ENCODE data around the gene ARRB1. TPM values are rescaled to one million over a fixed set of nuclear protein-coding genes. Genes with fewer than 3 reads are reported as not detected.

The ARRB1 gene
- total and polyA plus RNA-seq, 9 of the 15 experiments (the other 6 are each of a cell fraction or from before 2014, with no cell fraction given), result 6.6 to 45.4 (median 28.5) TPM

- H3K4me3 ChIP-seq, result no peak overlapping the region
- 89% methylated on average over 10 of the region's 17 CpGs for WGBS (ENCODE audit: insufficient coverage, low coverage, missing lambda C conversion rate)
- no TSS peak for BruUV-seq (replicated peaks)
- peaks cover 5% of the 10 kb centered on the region; the same call in 1 of the 2 replicates for H4K20me1 ChIP-seq (replicated peaks; ENCODE audit: control insufficient read depth, insufficient read depth, low read length)
- peaks cover 0 to 15% of the 10 kb centered on the region in 2 experiments; a peak in 3 of 5 replicates for H3K4me1 ChIP-seq (replicated peaks in 1 of 2; ENCODE audit: control insufficient read depth in 2 of 2, insufficient read depth in 2 of 2, low read length in 2 of 2)
- CTCF ChIA-PET (ENCODE audit: low intra/inter-chr PET ratio), result no interaction called here
- H3K36me3 ChIP-seq (ENCODE audit: control insufficient read depth, insufficient read depth, low read length), result peaks cover 46% of the 10 kb centered on the region; the same call in 1 of the 3 replicates
- H3K9me3 ChIP-seq (replicated peaks; ENCODE audit: control insufficient read depth, insufficient read depth, low read depth, low read length), result no peaks in the 10 kb centered on the region
- FAIRE-seq (no peak), ATAC-seq (no peak), DNase-seq (ENCODE audit: extremely low read depth in 1 of 4, low spot score in 3 of 4) (no peak)
- H3K9me1 ChIP-seq (ENCODE audit: control insufficient read depth, insufficient read depth, low read length), result peaks cover 7% of the 10 kb centered on the region
- TF ChIP-seq E2F3 (CRISPR knock-in tag; IDR thresholded peaks at IDR 0.05), result no peak
- no peak for TF ChIP-seq ZNF57 (CRISPR knock-in tag; IDR thresholded peaks at IDR 0.05)
- no peak for TF ChIP-seq ZC3H11A (IDR thresholded peaks at IDR 0.05; ENCODE audit: low read depth, low read length)
- TF ChIP-seq SNIP1 (IDR thresholded peaks at IDR 0.05; ENCODE audit: low read depth), result no peak
- no peak for TF ChIP-seq DACH1 (IDR thresholded peaks at IDR 0.05; ENCODE audit: partially characterized antibody)
- no peak for TF ChIP-seq CREB3 (tag; conservative IDR thresholded peaks at IDR 0.05; ENCODE audit: low read depth)
- TF ChIP-seq ZNF124 (CRISPR knock-in tag; IDR thresholded peaks at IDR 0.05), result no peak
- no peak for TF ChIP-seq ZNF324 (CRISPR knock-in tag; IDR thresholded peaks at IDR 0.05)
- TF ChIP-seq TAF1 (IDR thresholded peaks at IDR 0.05; ENCODE audit: control insufficient read depth, extremely low read depth, insufficient read depth, low read length, severe bottlenecking), result no peak
- no peak for TF ChIP-seq BMI1 (IDR thresholded peaks at IDR 0.05; ENCODE audit: low read length)
- TF ChIP-seq TSC22D4 (tag; IDR thresholded peaks at IDR 0.05), result no peak
- no peak for TF ChIP-seq TAF15 (IDR thresholded peaks at IDR 0.05; ENCODE audit: low read depth, low read length)
- TF ChIP-seq BACH1 (tag; IDR thresholded peaks at IDR 0.05), result no peak
- TF ChIP-seq ZNF561 (CRISPR knock-in tag; conservative IDR thresholded peaks at IDR 0.05), result no peak
- TF ChIP-seq HES1 (IDR thresholded peaks at IDR 0.05; ENCODE audit: low read depth), result no peak
- TF ChIP-seq MEIS2 (IDR thresholded peaks at IDR 0.05; ENCODE audit: partially characterized antibody), result no peak
- no peak for TF ChIP-seq PCBP2 (IDR thresholded peaks at IDR 0.05; ENCODE audit: low read depth, low read length, poor library complexity, severe bottlenecking)
- in situ Hi-C loops (cut with MboI), result no loop called here
- no peaks in the 10 kb centered on the region for H3K27me3 ChIP-seq (ENCODE audit: control insufficient read depth in 2 of 2, insufficient read depth in 2 of 2, low read length in 2 of 2)
- intact Hi-C loops (cut with micrococcal nuclease), result no loop called here
- POLR2A ChIA-PET, result interaction anchor here (0.7 kb wide), 1 partner anchor 845 kb away, joined by 4 read pairs; no protein-coding TSS in a partner anchor
- no peak overlapping the region for H3K4me2 ChIP-seq (ENCODE audit: insufficient read depth, low read length)
- H2AFZ ChIP-seq (ENCODE audit: low read depth, low read length), result no peak overlapping the region
- no peak overlapping the region for H3K27ac ChIP-seq (ENCODE audit: extremely low read depth, low read depth, low read length)
- no peaks in the 10 kb centered on the region; the same call in 2 of the 3 replicates for H3K79me2 ChIP-seq (ENCODE audit: control insufficient read depth, insufficient read depth, low read length)
- H3K9ac ChIP-seq (ENCODE audit: insufficient read depth in 1 of 2, low read depth in 2 of 2, low read length in 2 of 2), result no peak overlapping the region
Measured at GRCh38 chr11:75287579-75287978, 63.9 kb downstream of the ARRB1 start.
